ENCODE data around the gene TGFB1.
"Not testable (repeated sequence)": the region's sequence is repeated elsewhere in the genome, so short reads cannot be mapped to it uniquely, and the experiment has no call there.

Gene TGFB1

GRCh38 chr19:41367848-41368301 is 14.2 kb upstream of the TGFB1 start:
- DNase-seq, result no peak

- DNase-seq, result no peak
Observed at GRCh38 chr19:41366089-41366488, 12.4 kb upstream of the TGFB1 start.

- no peak for DNase-seq
Observed at GRCh38 chr19:41364524-41365391, 11.0 kb upstream of the TGFB1 start.

GRCh38 chr19:41363753-41364523 is 10.2 kb upstream of the TGFB1 start, which contains the start of gene B9D2:
TSS of gene B9D2 (minus strand) at chr19:41364149. CDS start at chr19:41363519, 630 bp downstream.
- peak; percentile 97 for DNase-seq

- DNase-seq, result no peak
Observed at GRCh38 chr19:41363371-41363752, 9.6 kb upstream of the TGFB1 start.

GRCh38 chr19:41362143-41362847 is 8.6 kb upstream of the TGFB1 start:
- DNase-seq, result no peak

- DNase-seq, result no peak
Observed at GRCh38 chr19:41359741-41360140, 6.0 kb upstream of the TGFB1 start.

GRCh38 chr19:41357746-41358145 is 4.0 kb upstream of the TGFB1 start:
- DNase-seq, result no peak

GRCh38 chr19:41356984-41357739 is 3.4 kb upstream of the TGFB1 start:
- DNase-seq, result no peak

- no peak for DNase-seq
Observed at GRCh38 chr19:41355802-41356201, 2.1 kb upstream of the TGFB1 start.

- DNase-seq, result no peak
Observed at GRCh38 chr19:41355035-41355434, 1.3 kb upstream of the TGFB1 start.

- no peak for DNase-seq
Observed at GRCh38 chr19:41354343-41354953, 726 bp upstream of the TGFB1 start.

- DNase-seq, result peak; percentile 67
Observed at GRCh38 chr19:41352609-41353465, 885 bp downstream of the TGFB1 start.

- no peak for DNase-seq
Observed at GRCh38 chr19:41352279-41352608, 1.5 kb downstream of the TGFB1 start.

- peak; percentile 70 for DNase-seq
Observed at GRCh38 chr19:41351339-41352245, 2.1 kb downstream of the TGFB1 start.

GRCh38 chr19:41350735-41351338 is 2.9 kb downstream of the TGFB1 start:
- no peak for DNase-seq

GRCh38 chr19:41346916-41347315 is 6.8 kb downstream of the TGFB1 start:
- not testable (repeated sequence) for DNase-seq

- no peak for DNase-seq
Observed at GRCh38 chr19:41344162-41344561, 9.6 kb downstream of the TGFB1 start.

- no peak for DNase-seq
Observed at GRCh38 chr19:41341669-41342490, 11.8 kb downstream of the TGFB1 start.

Measured in activated CD4-positive, alpha-beta T cell treated with anti-CD3 and anti-CD28 coated beads for 1 hour (primary cell).